ENCODE data around the gene SPTLC1. TPM values are rescaled to one million over a fixed set of nuclear protein-coding genes. Genes with fewer than 3 reads are reported as not detected.
A peak's percentile ranks its signal among the peaks of the same experiment; 100 is the strongest.

SPTLC1 gene
- total RNA-seq, 1 experiment from 2014 or later, result 63.3 TPM

GRCh38 chr9:92032891-92033290, 82.3 kb downstream of the SPTLC1 start:
- H3K9me3 ChIP-seq (ENCODE audit: low read length), result no peaks in the 10 kb centered on the region
- 0 out of 2 replicates have a peak, but pooled peaks cover 3% of the 10 kb centered on the region for H3K36me3 ChIP-seq (ENCODE audit: low read depth, low read length)
- no peak overlapping the region for H2AFZ ChIP-seq (ENCODE audit: low read length)
- H3K4me1 ChIP-seq (ENCODE audit: insufficient read depth, low read length), result no peaks in the 10 kb centered on the region
- no peaks in the 10 kb centered on the region for H3K79me2 ChIP-seq (ENCODE audit: low read length)
- no peaks in the 10 kb centered on the region for H4K20me1 ChIP-seq (ENCODE audit: low read length)
- no peak overlapping the region for H3K4me3 ChIP-seq (ENCODE audit: low read length)
- intact Hi-C loops (cut with micrococcal nuclease), result no loop called here
- CTCF ChIA-PET, result no interaction called here
- TF ChIP-seq EZH2 (IDR thresholded peaks at IDR 0.05; ENCODE audit: low read length, unreplicated experiment) (no peak), CTCF (conservative IDR thresholded peaks at IDR 0.05; ENCODE audit: low read depth, low read length) (no peak), EZH2phosphoT487 (IDR thresholded peaks at IDR 0.05; ENCODE audit: borderline replicate concordance, low read length) (no peak)
- BruUV-seq (replicated peaks), result no TSS peak
- POLR2A ChIA-PET (ENCODE audit: unreplicated experiment), result no interaction called here
- DNase-seq, result no peak
- no peaks in the 10 kb centered on the region for H3K27me3 ChIP-seq (ENCODE audit: low read length)
- H3K27ac ChIP-seq (ENCODE audit: low read length), result no peak overlapping the region
- H3K4me2 ChIP-seq (ENCODE audit: low read length), result no peak overlapping the region
- no peaks in the 10 kb centered on the region for H3F3A ChIP-seq (ENCODE audit: low read length, unreplicated experiment)
- no peak for ATAC-seq
- H3K9me2 ChIP-seq (replicated peaks; ENCODE audit: low read length), result no peaks in the 10 kb centered on the region
- H3K9ac ChIP-seq (ENCODE audit: low read length), result no peak overlapping the region

- ChIA-PET CTCF (no interaction called here), POLR2A (ENCODE audit: unreplicated experiment) (no interaction called here)
- no peaks in the 10 kb centered on the region for H4K20me1 ChIP-seq (ENCODE audit: low read length)
- H3K79me2 ChIP-seq (ENCODE audit: low read length), result no peaks in the 10 kb centered on the region
- no peaks in the 10 kb centered on the region for H3K4me1 ChIP-seq (ENCODE audit: insufficient read depth, low read length)
- H3K4me3 ChIP-seq (ENCODE audit: low read length), result no peak overlapping the region
- no peaks in the 10 kb centered on the region for H3K9me2 ChIP-seq (replicated peaks; ENCODE audit: low read length)
- no TSS peak for BruUV-seq (replicated peaks)
- no peaks in the 10 kb centered on the region for H3K27me3 ChIP-seq (ENCODE audit: low read length)
- H3F3A ChIP-seq (ENCODE audit: low read length, unreplicated experiment), result no peaks in the 10 kb centered on the region
- H3K9me3 ChIP-seq (ENCODE audit: low read length), result no peaks in the 10 kb centered on the region
- H3K27ac ChIP-seq (ENCODE audit: low read length), result no peak overlapping the region
- H2AFZ ChIP-seq (ENCODE audit: low read length), result no peak overlapping the region
- DNase-seq (no peak), ATAC-seq (no peak)
- H3K4me2 ChIP-seq (ENCODE audit: low read length), result no peak overlapping the region
- 0 out of 2 replicates have a peak, but pooled peaks cover 3% of the 10 kb centered on the region for H3K36me3 ChIP-seq (ENCODE audit: low read depth, low read length)
- intact Hi-C loops (cut with micrococcal nuclease), result no loop called here
- H3K9ac ChIP-seq (ENCODE audit: low read length), result no peak overlapping the region
- TF ChIP-seq EZH2 (IDR thresholded peaks at IDR 0.05; ENCODE audit: low read length, unreplicated experiment) (no peak), EZH2phosphoT487 (IDR thresholded peaks at IDR 0.05; ENCODE audit: borderline replicate concordance, low read length) (no peak), CTCF (conservative IDR thresholded peaks at IDR 0.05; ENCODE audit: low read depth, low read length) (no peak)
Measured at GRCh38 chr9:92030367-92030766, 84.8 kb downstream of the SPTLC1 start.

- H4K20me1 ChIP-seq (ENCODE audit: low read length), result no peaks in the 10 kb centered on the region
- no peaks in the 10 kb centered on the region for H3K9me2 ChIP-seq (replicated peaks; ENCODE audit: low read length)
- H3K4me3 ChIP-seq (ENCODE audit: low read length), result no peak overlapping the region
- POLR2A ChIA-PET (ENCODE audit: unreplicated experiment), result no interaction called here
- no peaks in the 10 kb centered on the region for H3K79me2 ChIP-seq (ENCODE audit: low read length)
- no TSS peak for BruUV-seq (replicated peaks)
- no peaks in the 10 kb centered on the region for H3K9me3 ChIP-seq (ENCODE audit: low read length)
- H2AFZ ChIP-seq (ENCODE audit: low read length), result no peak overlapping the region
- H3K27ac ChIP-seq (ENCODE audit: low read length), result no peak overlapping the region
- DNase-seq, result no peak
- CTCF ChIA-PET, result no interaction called here
- intact Hi-C loops (cut with micrococcal nuclease), result no loop called here
- H3K4me2 ChIP-seq (ENCODE audit: low read length), result no peak overlapping the region
- 0 out of 2 replicates have a peak, but pooled peaks cover 3% of the 10 kb centered on the region for H3K36me3 ChIP-seq (ENCODE audit: low read depth, low read length)
- no peak overlapping the region for H3K9ac ChIP-seq (ENCODE audit: low read length)
- H3F3A ChIP-seq (ENCODE audit: low read length, unreplicated experiment), result no peaks in the 10 kb centered on the region
- no peaks in the 10 kb centered on the region for H3K27me3 ChIP-seq (ENCODE audit: low read length)
- no peaks in the 10 kb centered on the region for H3K4me1 ChIP-seq (ENCODE audit: insufficient read depth, low read length)
- no peak for ATAC-seq
- TF ChIP-seq EZH2 (IDR thresholded peaks at IDR 0.05; ENCODE audit: low read length, unreplicated experiment) (no peak), CTCF (conservative IDR thresholded peaks at IDR 0.05; ENCODE audit: low read depth, low read length) (peak; percentile 37; the same call in 1 of the 2 replicates), EZH2phosphoT487 (IDR thresholded peaks at IDR 0.05; ENCODE audit: borderline replicate concordance, low read length) (no peak)
Measured at GRCh38 chr9:92029553-92029952, 85.7 kb downstream of the SPTLC1 start.
